GM13976 (cell line): ENCODE results near the gene CYREN.

Experiments
- DNase-seq: peaks from one replicate; pipeline ENCODE4 v3.0.0; 2012; ENCODE audit warnings: low spot score
- in situ Hi-C: fragments of 300-500 bp; cut with MboI; formaldehyde crosslinking; loops from one replicate; pipeline ENCODE4 v1.12.0; 2022; ENCODE audit warnings: low sequenced_read_pairs, mixed read lengths, inconsistent platforms; ENCODE audit not compliant: unreplicated experiment
- TF ChIP-seq, protein P1 (sequence below): IDR thresholded peaks from 2 replicates; pipeline ENCODE4 v1.5.1; 2012; ENCODE audit warnings: borderline replicate concordance, mild to moderate bottlenecking; ENCODE audit not compliant: insufficient read depth; ENCODE audit errors: extremely low read depth, missing control alignments, control extremely low read depth

CYREN gene

DNA sequence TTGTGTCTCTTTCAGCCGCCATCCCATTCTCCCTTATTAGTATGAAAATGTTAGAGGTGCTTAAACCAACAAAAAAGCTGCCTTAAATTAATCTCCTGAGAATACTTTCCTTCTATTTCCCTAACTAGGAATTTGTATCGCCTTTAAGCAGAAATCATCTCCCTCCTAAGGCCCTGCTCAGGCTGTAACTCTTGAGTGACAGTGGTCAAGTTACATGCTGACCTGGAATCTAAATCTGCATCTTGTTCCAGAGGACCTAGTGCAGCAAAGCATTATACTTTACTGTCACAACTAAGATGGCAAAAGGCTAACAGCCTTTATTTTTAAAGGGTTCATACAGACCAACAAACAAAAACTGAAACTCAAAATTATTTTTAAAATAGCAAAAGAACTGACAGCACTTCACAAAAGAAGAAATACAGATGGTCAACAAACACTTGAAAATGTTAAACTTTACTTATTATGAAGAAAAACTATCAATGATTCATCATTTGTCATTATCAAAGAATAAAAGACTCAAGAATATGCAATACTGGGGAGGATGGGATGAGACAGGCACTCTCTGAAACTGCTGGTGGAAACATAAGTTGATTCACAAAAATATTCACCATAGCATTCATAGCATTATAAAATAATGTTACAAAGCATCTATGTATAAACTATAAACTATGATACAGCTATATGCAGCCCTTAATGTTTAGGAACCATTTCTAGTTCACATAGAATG lies 11.0 kb downstream of the CYREN start:
- TF ChIP-seq, protein P1, sequence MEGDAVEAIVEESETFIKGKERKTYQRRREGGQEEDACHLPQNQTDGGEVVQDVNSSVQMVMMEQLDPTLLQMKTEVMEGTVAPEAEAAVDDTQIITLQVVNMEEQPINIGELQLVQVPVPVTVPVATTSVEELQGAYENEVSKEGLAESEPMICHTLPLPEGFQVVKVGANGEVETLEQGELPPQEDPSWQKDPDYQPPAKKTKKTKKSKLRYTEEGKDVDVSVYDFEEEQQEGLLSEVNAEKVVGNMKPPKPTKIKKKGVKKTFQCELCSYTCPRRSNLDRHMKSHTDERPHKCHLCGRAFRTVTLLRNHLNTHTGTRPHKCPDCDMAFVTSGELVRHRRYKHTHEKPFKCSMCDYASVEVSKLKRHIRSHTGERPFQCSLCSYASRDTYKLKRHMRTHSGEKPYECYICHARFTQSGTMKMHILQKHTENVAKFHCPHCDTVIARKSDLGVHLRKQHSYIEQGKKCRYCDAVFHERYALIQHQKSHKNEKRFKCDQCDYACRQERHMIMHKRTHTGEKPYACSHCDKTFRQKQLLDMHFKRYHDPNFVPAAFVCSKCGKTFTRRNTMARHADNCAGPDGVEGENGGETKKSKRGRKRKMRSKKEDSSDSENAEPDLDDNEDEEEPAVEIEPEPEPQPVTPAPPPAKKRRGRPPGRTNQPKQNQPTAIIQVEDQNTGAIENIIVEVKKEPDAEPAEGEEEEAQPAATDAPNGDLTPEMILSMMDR = no peak
- in situ Hi-C loops = no loop called here
- no peak for DNase-seq

DNA sequence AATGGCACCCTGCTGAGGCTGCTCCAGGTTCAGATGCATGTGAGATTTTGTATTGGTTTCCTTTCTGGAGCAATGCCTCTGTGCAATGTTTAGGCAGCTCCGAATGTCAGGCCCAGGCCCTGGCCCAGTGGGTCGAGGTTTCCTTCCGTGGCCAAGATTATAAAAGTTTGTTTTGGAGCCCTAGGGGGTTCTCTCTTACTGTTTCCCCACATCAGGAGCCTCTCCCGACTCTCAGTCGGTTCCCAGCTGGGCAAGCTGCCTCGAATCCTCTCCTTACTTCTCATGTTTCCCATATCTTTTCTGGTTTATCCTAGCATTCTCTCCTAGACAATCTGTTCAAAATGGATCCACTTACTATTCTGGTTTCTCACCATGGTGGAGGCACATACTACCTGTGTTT lies 11.6 kb downstream of the CYREN start:
- no peak for DNase-seq
- in situ Hi-C loops = no loop called here
- TF ChIP-seq, protein P1 = no peak

DNA sequence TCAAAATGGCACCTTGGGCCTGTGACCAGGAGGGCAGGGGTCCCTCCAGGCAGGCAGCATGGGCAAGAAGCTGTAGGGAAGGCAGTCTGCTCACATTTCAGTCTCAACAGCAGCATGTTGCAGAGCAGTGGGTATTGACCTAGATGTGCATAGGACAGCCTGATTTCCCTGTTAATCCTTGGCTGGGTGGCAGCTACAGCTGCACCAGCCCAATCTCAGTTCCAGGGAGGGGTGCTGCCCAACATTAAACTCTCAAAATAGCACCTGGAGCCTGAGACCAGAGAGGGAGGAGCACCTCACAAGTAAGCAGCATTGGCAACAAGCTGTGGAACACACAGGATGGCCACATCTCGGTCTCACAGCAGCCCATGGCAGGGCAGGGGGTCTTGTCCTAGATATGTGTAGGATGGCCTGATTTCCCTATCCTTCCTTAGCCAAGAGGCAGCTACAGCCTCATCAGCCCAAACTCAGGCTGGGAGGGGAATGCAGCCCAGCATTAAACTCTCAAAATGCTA lies 12.3 kb downstream of the CYREN start:
- in situ Hi-C loops = no loop called here
- no peak for DNase-seq
- TF ChIP-seq, protein P1 = no peak

DNA sequence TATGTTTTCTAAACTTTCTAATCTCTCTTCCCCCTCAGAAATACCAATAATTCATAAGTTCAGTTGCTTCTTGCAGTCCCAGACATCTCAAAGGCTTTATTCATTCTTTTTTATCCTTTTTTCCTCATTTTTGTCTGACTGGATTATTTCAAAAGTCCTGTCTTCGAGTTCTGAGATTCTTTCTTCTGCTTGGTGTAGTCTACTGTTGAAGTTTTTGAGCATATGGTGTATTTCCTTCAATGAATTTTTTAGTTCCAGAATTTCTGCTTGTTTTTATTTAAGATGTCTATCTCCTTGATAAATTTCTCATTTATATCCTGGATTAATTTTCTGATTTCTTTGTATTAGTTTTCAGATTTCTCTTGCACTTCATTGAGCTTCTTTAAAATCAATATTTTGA lies 14.2 kb downstream of the CYREN start:
- in situ Hi-C loops = no loop called here
- DNase-seq = no peak
- TF ChIP-seq, protein P1 = no peak

DNA sequence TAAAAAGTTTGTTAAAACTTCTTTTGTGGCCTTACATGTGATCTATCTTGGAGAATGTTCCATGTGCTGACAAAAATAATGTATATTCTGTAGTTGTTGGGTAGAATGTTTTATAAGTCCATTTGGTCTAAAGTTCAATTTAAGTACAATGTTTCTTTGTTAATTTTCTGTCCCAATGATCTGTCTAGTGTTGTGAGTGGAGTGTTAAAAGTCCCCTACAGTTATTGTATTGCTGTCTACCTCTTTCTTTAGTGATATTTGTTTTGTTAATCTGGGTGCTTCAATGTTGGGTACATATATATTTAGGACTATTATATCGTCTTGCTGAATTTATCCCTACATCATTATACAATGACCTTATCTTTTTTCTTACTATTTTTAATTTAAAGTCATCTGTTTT lies 15.8 kb downstream of the CYREN start:
- in situ Hi-C loops = no loop called here
- DNase-seq = no peak
- TF ChIP-seq, protein P1 = no peak

GRCh38 chr7:135152442-135152841 lies 18.1 kb downstream of the CYREN start:
- TF ChIP-seq, protein P1 = no peak
- no peak for DNase-seq
- in situ Hi-C loops = no loop called here
